ENCODE data around the gene EXOC4. TPM values are rescaled to one million over a fixed set of nuclear protein-coding genes. Genes with fewer than 3 reads are reported as not detected.

EXOC4 gene
- total and polyA plus RNA-seq, 2 donors (not counting 1 experiment from before 2014, with no cell fraction given): 79.6 to 158 TPM

GRCh38 chr7:133688483-133689239 is 435.8 kb downstream of the EXOC4 start:
- H3K27me3 ChIP-seq (ENCODE audit: control insufficient read depth, insufficient read depth, low read length): no peaks in the 10 kb centered on the region
- H3K4me3 ChIP-seq (replicated peaks in 1 of 4; ENCODE audit: control extremely low read depth in 1 of 4, insufficient read depth in 1 of 4, low read depth in 3 of 4, low read length in 4 of 4): no peak overlapping the region
- no peak overlapping the region for H3K27ac ChIP-seq (ENCODE audit: insufficient read depth, low read length)
- DNase-seq (ENCODE audit: low read depth in 2 of 2): peak in 1 of 2 donors; percentile 85
- H4K20me1 ChIP-seq (ENCODE audit: control insufficient read depth, extremely low read depth, insufficient read depth, low read length): no peaks in the 10 kb centered on the region
- H3K9ac ChIP-seq (ENCODE audit: insufficient read depth, low read length): no peak overlapping the region
- TF ChIP-seq EZH2 (IDR thresholded peaks at IDR 0.05; ENCODE audit: low read length, missing control alignments): no peak
- no peak overlapping the region for H3K4me2 ChIP-seq (ENCODE audit: extremely low read depth, insufficient read depth, low read length)
- H3K79me2 ChIP-seq (ENCODE audit: control insufficient read depth, insufficient read depth, low read length): no peaks in the 10 kb centered on the region
- no peaks in the 10 kb centered on the region for H3K4me1 ChIP-seq (ENCODE audit: control insufficient read depth, extremely low read depth, insufficient read depth, low read length)
- H2AFZ ChIP-seq (ENCODE audit: low read length): no peak overlapping the region
- no peaks in the 10 kb centered on the region for H3K9me3 ChIP-seq (ENCODE audit: control insufficient read depth, insufficient read depth, low read depth, low read length)
- H3K36me3 ChIP-seq (ENCODE audit: control insufficient read depth, insufficient read depth, low read length): no peaks in the 10 kb centered on the region

GRCh38 chr7:133690740-133691139 is 437.9 kb downstream of the EXOC4 start:
- Histone ChIP-seq H2AFZ (ENCODE audit: low read length) (no peak overlapping the region), H3K9me3 (ENCODE audit: control insufficient read depth, insufficient read depth, low read depth, low read length) (no peaks in the 10 kb centered on the region), H3K27me3 (ENCODE audit: control insufficient read depth, insufficient read depth, low read length) (no peaks in the 10 kb centered on the region), H4K20me1 (ENCODE audit: control insufficient read depth, extremely low read depth, insufficient read depth, low read length) (no peaks in the 10 kb centered on the region), H3K9ac (ENCODE audit: insufficient read depth, low read length) (no peak overlapping the region), H3K4me2 (ENCODE audit: extremely low read depth, insufficient read depth, low read length) (no peak overlapping the region), H3K79me2 (ENCODE audit: control insufficient read depth, insufficient read depth, low read length) (no peaks in the 10 kb centered on the region), H3K27ac (ENCODE audit: insufficient read depth, low read length) (no peak overlapping the region), H3K4me3 (replicated peaks in 1 of 4; ENCODE audit: control extremely low read depth in 1 of 4, insufficient read depth in 1 of 4, low read depth in 3 of 4, low read length in 4 of 4) (no peak overlapping the region), H3K36me3 (ENCODE audit: control insufficient read depth, insufficient read depth, low read length) (no peaks in the 10 kb centered on the region), H3K4me1 (ENCODE audit: control insufficient read depth, extremely low read depth, insufficient read depth, low read length) (no peaks in the 10 kb centered on the region)
- TF ChIP-seq EZH2 (IDR thresholded peaks at IDR 0.05; ENCODE audit: low read length, missing control alignments) (no peak), CTCF (conservative IDR thresholded peaks at IDR 0.05 in 1 of 2, IDR thresholded peaks at IDR 0.05 in 1 of 2; ENCODE audit: low read depth in 1 of 2, low read length in 2 of 2) (no peak)
- no peak for DNase-seq (ENCODE audit: low read depth in 2 of 2)

- H3K9ac ChIP-seq (ENCODE audit: insufficient read depth, low read length): no peak overlapping the region
- H3K4me3 ChIP-seq (replicated peaks in 1 of 4; ENCODE audit: control extremely low read depth in 1 of 4, insufficient read depth in 1 of 4, low read depth in 3 of 4, low read length in 4 of 4): no peak overlapping the region
- H2AFZ ChIP-seq (ENCODE audit: low read length): no peak overlapping the region
- no peaks in the 10 kb centered on the region for H3K27me3 ChIP-seq (ENCODE audit: control insufficient read depth, insufficient read depth, low read length)
- H4K20me1 ChIP-seq (ENCODE audit: control insufficient read depth, extremely low read depth, insufficient read depth, low read length): no peaks in the 10 kb centered on the region
- no peaks in the 10 kb centered on the region for H3K79me2 ChIP-seq (ENCODE audit: control insufficient read depth, insufficient read depth, low read length)
- no peaks in the 10 kb centered on the region for H3K36me3 ChIP-seq (ENCODE audit: control insufficient read depth, insufficient read depth, low read length)
- no peak for TF ChIP-seq CTCF (conservative IDR thresholded peaks at IDR 0.05 in 1 of 2, IDR thresholded peaks at IDR 0.05 in 1 of 2; ENCODE audit: low read depth in 1 of 2, low read length in 2 of 2)
- no peaks in the 10 kb centered on the region for H3K4me1 ChIP-seq (ENCODE audit: control insufficient read depth, extremely low read depth, insufficient read depth, low read length)
- no peak overlapping the region for H3K4me2 ChIP-seq (ENCODE audit: extremely low read depth, insufficient read depth, low read length)
- no peaks in the 10 kb centered on the region for H3K9me3 ChIP-seq (ENCODE audit: control insufficient read depth, insufficient read depth, low read depth, low read length)
- H3K27ac ChIP-seq (ENCODE audit: insufficient read depth, low read length): no peak overlapping the region
- DNase-seq (ENCODE audit: low read depth in 2 of 2): peak in 1 of 2 donors; percentile 21
Observed at GRCh38 chr7:133691727-133692610, 439.1 kb downstream of the EXOC4 start.

All from fibroblast of lung (primary cell).